Endodermal cell (in vitro differentiated cells): Measurements from ENCODE around the gene LAIR1. TPM values are rescaled to one million over a fixed set of nuclear protein-coding genes. Genes with fewer than 3 reads are reported as not detected.

Source experiments
- DNase-seq: peaks from one replicate; pipeline ENCODE4 v3.0.0-alpha.2; 2017
- H3K27ac ChIP-seq: 2 replicates; pipeline ENCODE4 v1.5.1; 2013; ENCODE audit warnings: mild to moderate bottlenecking, low read depth, low read length, moderate library complexity
- H3K27me3 ChIP-seq: 2 replicates; pipeline ENCODE4 v1.6.1; 2013; ENCODE audit warnings: mild to moderate bottlenecking, low read length, moderate library complexity; ENCODE audit not compliant: insufficient read depth, control insufficient read depth, poor library complexity, severe bottlenecking
- H3K36me3 ChIP-seq: 2 replicates; pipeline ENCODE4 v1.7.0; 2013; ENCODE audit warnings: mild to moderate bottlenecking, low read length, moderate library complexity; ENCODE audit not compliant: control insufficient read depth, insufficient read depth
- H3K4me1 ChIP-seq: one replicate; pipeline ENCODE4 v1.7.0; 2013; ENCODE audit warnings: low read length; ENCODE audit not compliant: control insufficient read depth, insufficient read depth
- H3K4me3 ChIP-seq: 2 replicates; pipeline ENCODE4 v1.5.1; 2013; ENCODE audit warnings: mild to moderate bottlenecking, low read length, moderate library complexity
- H3K9ac ChIP-seq: 2 replicates; pipeline ENCODE4 v1.6.1; 2013; ENCODE audit warnings: mild to moderate bottlenecking, low read length, moderate library complexity; ENCODE audit not compliant: poor library complexity, severe bottlenecking; ENCODE audit errors: extremely low read depth
- H3K9me3 ChIP-seq: 2 replicates; pipeline ENCODE4 v1.6.1; 2013; ENCODE audit warnings: mild to moderate bottlenecking, low read length, moderate library complexity; ENCODE audit not compliant: control insufficient read depth
- H3K27ac Mint-ChIP-seq: 2 replicates; pipeline ENCODE4 v1.8.0; 2020; ENCODE audit warnings: mixed read lengths
- H3K27me3 Mint-ChIP-seq: 2 replicates; pipeline ENCODE4 v1.8.0; 2021; ENCODE audit warnings: mild to moderate bottlenecking, mixed read lengths; ENCODE audit not compliant: insufficient read depth
- H3K36me3 Mint-ChIP-seq: 2 replicates; pipeline ENCODE4 v1.8.0; 2020; ENCODE audit warnings: low read depth, mixed read lengths
- H3K4me1 Mint-ChIP-seq: 2 replicates; pipeline ENCODE4 v1.8.0; 2020; ENCODE audit warnings: mixed read lengths
- H3K4me3 Mint-ChIP-seq: 2 replicates; pipeline ENCODE4 v1.8.0; 2020; ENCODE audit warnings: mild to moderate bottlenecking, moderate library complexity, mixed read lengths
- H3K9me3 Mint-ChIP-seq: 2 replicates; pipeline ENCODE4 v1.8.0; 2020; ENCODE audit warnings: mild to moderate bottlenecking, mixed read lengths
- CTCF ChIP-seq: fragments of 200-600 bp; sonication (generic); conservative IDR thresholded peaks from 2 replicates; pipeline ENCODE4 v1.5.0; 2021; ENCODE audit warnings: antibody characterized with exemption, mild to moderate bottlenecking
- WGBS, 2 experiments: methylation state at CpG; one replicate each; pipeline versions ENCODE4 v1.1.5 to v1.1.7; 2013; ENCODE audit warnings: missing lambda C conversion rate in 2 of 2, mixed read lengths in 1 of 2; ENCODE audit not compliant: insufficient coverage in 1 of 2, insufficient read length in 1 of 2; 5-methylcytosine and 5-hydroxymethylcytosine counted together
- long read RNA-seq, 4 experiments: library from polyadenylated mRNA in 2 of 4; library from RNA in 1 of 4; library from capped mRNA in 1 of 4; stranded (forward) in 3 of 4; unstranded in 1 of 4; transcript quantifications; one replicate each; pipeline ENCODE4 v2.0.0, GENCODE V29; 2020 to 2021; ENCODE audit warnings: inconsistent platforms in 1 of 4
- polyA plus RNA-seq, 2 experiments: library from polyadenylated mRNA; stranded (reverse); fragments of 50-300 nt; gene quantifications; one replicate each; pipeline ENCODE4 v1.2.3, GENCODE V29; 2013
- total RNA-seq, 2 donors: library from RNA; stranded (reverse); fragmentation: NEBNext Ultra II Directional in 1 of 2; extraction: Animal tissue kit (Norgen Biotek cat#: 25700) in 1 of 2; gene quantifications; 2 replicates in 1 of 2; 3 replicates in 1 of 2; pipeline ENCODE4 v1.2.1, GENCODE V29; 2021

The LAIR1 gene
- not detected for total RNA-seq
- polyA plus RNA-seq (2013, experiment 1 of 2): not detected
- not detected for polyA plus RNA-seq (2013, experiment 2 of 2)
- long read RNA-seq, experiment 1: 0 reads
- long read RNA-seq, experiment 2: 0 reads
- long read RNA-seq, experiment 3: 0 reads
- long read RNA-seq, experiment 4: 0 reads

DNA sequence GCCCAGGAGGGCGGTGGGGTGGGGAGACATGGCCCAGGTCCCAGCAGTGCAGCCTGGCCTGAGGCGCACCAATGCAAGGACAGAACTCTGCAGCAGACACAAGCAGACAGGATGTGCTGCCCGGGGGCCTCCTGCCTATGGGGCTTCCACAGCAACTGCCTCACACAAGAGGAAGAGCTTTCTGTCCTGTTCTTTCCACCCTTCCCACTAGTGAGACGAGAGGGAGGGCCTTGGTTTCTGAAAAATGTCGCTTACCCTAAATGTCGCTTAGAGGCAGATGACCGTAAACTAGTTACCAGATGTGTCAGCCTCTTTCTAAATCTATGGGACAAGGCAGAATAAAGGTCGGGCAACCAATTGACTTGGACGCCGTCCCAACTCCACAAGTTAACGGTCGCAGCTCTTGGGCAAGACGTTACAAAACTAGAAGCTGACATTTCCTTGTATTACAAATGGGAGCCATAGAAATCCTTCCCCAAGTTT lies at the start of gene LAIR1:
Gene LAIR1 (minus strand): TSS at position 157 of the 483 bp plus-strand sequence. CDS start 127 bp downstream, at position 30.
- H3K9me3 ChIP-seq: no peaks in the 10 kb centered on the region
- WGBS, 2 experiments: 88 to 92% methylated on average over 13 of the region's 13 CpGs
- H3K4me3 Mint-ChIP-seq: no peak within 1 kb of the TSS
- TF ChIP-seq CTCF: no peak
- no peaks in the 10 kb centered on the region for H3K4me1 ChIP-seq
- H3K27me3 ChIP-seq: no peaks in the 10 kb centered on the region
- no peak for DNase-seq
- H3K9me3 Mint-ChIP-seq: no peaks in the 10 kb centered on the region
- no peaks in the 10 kb centered on the region for H3K4me1 Mint-ChIP-seq
- no peak within 1 kb of the TSS for H3K27ac Mint-ChIP-seq
- H3K27me3 Mint-ChIP-seq: peaks cover 18% of the 10 kb centered on the region
- H3K27ac ChIP-seq: no peak within 1 kb of the TSS
- no peaks in the 10 kb centered on the region for H3K36me3 ChIP-seq
- no peak within 1 kb of the TSS for H3K9ac ChIP-seq
- H3K4me3 ChIP-seq: no peak within 1 kb of the TSS
- no peaks in the 10 kb centered on the region for H3K36me3 Mint-ChIP-seq

GRCh38 chr19:54414156-54414555 lies 49.4 kb upstream of the LAIR1 start:
- Mint-ChIP-seq H3K27me3 (peaks cover 89% of the 10 kb centered on the region), H3K4me1 (peaks cover 6% of the 10 kb centered on the region)

GRCh38 chr19:54412877-54413276 lies 48.1 kb upstream of the LAIR1 start:
- no peak overlapping the region for H3K4me3 Mint-ChIP-seq
- H3K9me3 Mint-ChIP-seq: peaks cover 25% of the 10 kb centered on the region
- Histone ChIP-seq H3K27me3 (peaks cover 47% of the 10 kb centered on the region), H3K9me3 (no peaks in the 10 kb centered on the region), H3K27ac (no peak overlapping the region), H3K4me1 (no peaks in the 10 kb centered on the region), H3K9ac (no peak overlapping the region), H3K36me3 (no peaks in the 10 kb centered on the region), H3K4me3 (no peak overlapping the region)
- no peak for TF ChIP-seq CTCF
- H3K27me3 Mint-ChIP-seq: peaks cover 87% of the 10 kb centered on the region
- no peak overlapping the region for H3K27ac Mint-ChIP-seq
- 76 to 78% methylated on average over 3 of the region's 4 CpGs for WGBS, 2 experiments
- no peak for DNase-seq
- no peaks in the 10 kb centered on the region for H3K36me3 Mint-ChIP-seq
- peaks cover 2% of the 10 kb centered on the region for H3K4me1 Mint-ChIP-seq

More at GRCh38 chr19:54414156-54414555, 49.4 kb upstream of the LAIR1 start:
- DNase-seq: no peak
- H3K4me3 Mint-ChIP-seq: no peak overlapping the region
- Histone ChIP-seq H3K4me3 (no peak overlapping the region), H3K9me3 (no peaks in the 10 kb centered on the region), H3K9ac (no peak overlapping the region), H3K27ac (no peak overlapping the region), H3K36me3 (no peaks in the 10 kb centered on the region), H3K4me1 (no peaks in the 10 kb centered on the region), H3K27me3 (peaks cover 51% of the 10 kb centered on the region)
- 90 to 100% methylated on average over 2 to 4 of the region's 4 CpGs for WGBS, 2 experiments
- H3K9me3 Mint-ChIP-seq: peaks cover 15% of the 10 kb centered on the region
- no peak for TF ChIP-seq CTCF
- H3K36me3 Mint-ChIP-seq: no peaks in the 10 kb centered on the region
- no peak overlapping the region for H3K27ac Mint-ChIP-seq
